SK-N-SH (cell line): ENCODE results near the gene GALNTL6. TPM values are rescaled to one million over a fixed set of nuclear protein-coding genes. Genes with fewer than 3 reads are reported as not detected.

ENCODE experiments used
- CTCF ChIA-PET: fragments of 300-600, 350-600 bp; formaldehyde crosslinking; extraction: SDS; loops from one replicate; lab custom pipeline; 2021; lab: Yijun Ruan, JAX
- POLR2A ChIA-PET: fragments of 350-600 bp; sonication (Branson Sonifier 250); formaldehyde crosslinking; extraction: SDS; loops from one replicate; lab custom pipeline; 2020; ENCODE audit warnings: antibody characterized with exemption, inconsistent platforms; lab: Yijun Ruan, JAX
- DNase-seq: peaks from one replicate; pipeline ENCODE4 v3.0.0; 2012
- H2AFZ ChIP-seq: fragments of 200-600 bp; sonication (generic); 2 replicates; pipeline ENCODE4 v1.8.1; 2016; ENCODE audit warnings: antibody characterized with exemption, mild to moderate bottlenecking, low read depth
- H3F3A ChIP-seq: fragments of 200-600 bp; sonication (generic); replicated peaks from 2 replicates; pipeline ENCODE3; 2016; ENCODE audit warnings: antibody characterized with exemption, mild to moderate bottlenecking; ENCODE audit not compliant: insufficient read depth
- H3K27ac ChIP-seq, 2 experiments: fragments of 200-500 bp in 1 of 2; fragments of 200-600 bp in 1 of 2; sonication (Bioruptor generic) in 1 of 2; sonication (generic), shearing (Covaris generic) in 1 of 2; 2 replicates each; pipeline versions ENCODE4 v1.5.1 to v1.6.1; 2014 to 2016; ENCODE audit warnings: low read depth in 2 of 2, inconsistent platforms in 1 of 2, low read length in 1 of 2, mild to moderate bottlenecking in 1 of 2, mixed read lengths in 1 of 2
- H3K27me3 ChIP-seq: fragments of 200-600 bp; sonication (generic), shearing (Covaris generic); 2 replicates; pipeline ENCODE4 v1.6.1; 2016; ENCODE audit warnings: mixed run types; ENCODE audit not compliant: insufficient read depth
- H3K36me3 ChIP-seq, 2 experiments: fragments of 200-500 bp in 1 of 2; fragments of 200-600 bp in 1 of 2; sonication (Bioruptor generic) in 1 of 2; sonication (generic) in 1 of 2; replicated peaks in 1 of 2; 2 replicates each; pipeline versions ENCODE3 to v1.5.1; 2014 to 2016; ENCODE audit warnings: low read length in 1 of 2, mild to moderate bottlenecking in 1 of 2; ENCODE audit not compliant: insufficient read depth in 2 of 2, control insufficient read depth in 1 of 2
- H3K4me1 ChIP-seq, 2 experiments: fragments of 200-500 bp in 1 of 2; fragments of 200-600 bp in 1 of 2; sonication (Bioruptor generic) in 1 of 2; sonication (generic), shearing (Covaris generic) in 1 of 2; 2 replicates each; pipeline versions ENCODE4 v1.5.1 to v1.6.1; 2014 to 2016; ENCODE audit warnings: low read depth in 1 of 2, low read length in 1 of 2, mixed run types in 1 of 2; ENCODE audit not compliant: insufficient read depth in 2 of 2, control insufficient read depth in 1 of 2
- H3K4me2 ChIP-seq: fragments of 200-600 bp; sonication (generic), shearing (Covaris generic); 2 replicates; pipeline ENCODE4 v1.6.1; 2017; ENCODE audit warnings: mixed run types
- H3K4me3 ChIP-seq, 2 experiments: fragments of 200-500 bp in 1 of 2; fragments of 200-600 bp in 1 of 2; sonication (Bioruptor generic) in 1 of 2; sonication (generic), shearing (Covaris generic) in 1 of 2; 2 replicates each; pipeline versions ENCODE4 v1.5.1 to v1.8.1; 2014 to 2016; ENCODE audit warnings: low read depth in 2 of 2, inconsistent platforms in 1 of 2, low read length in 1 of 2, mild to moderate bottlenecking in 1 of 2, mixed read lengths in 1 of 2, moderate library complexity in 1 of 2
- H3K79me2 ChIP-seq: fragments of 200-600 bp; sonication (generic); 2 replicates; pipeline ENCODE4 v1.8.1; 2017; ENCODE audit warnings: mild to moderate bottlenecking; ENCODE audit not compliant: insufficient read depth
- H3K9ac ChIP-seq: fragments of 200-600 bp; sonication (generic); 2 replicates; pipeline ENCODE4 v1.6.1; 2017; ENCODE audit warnings: mixed run types
- H3K9me2 ChIP-seq: fragments of 200-600 bp; sonication (generic); 2 replicates; pipeline ENCODE4 v1.6.1; 2017; ENCODE audit warnings: mixed run types
- H3K9me3 ChIP-seq: fragments of 200-600 bp; sonication (generic); 2 replicates; pipeline ENCODE4 v1.6.1; 2017; ENCODE audit warnings: mixed run types, mild to moderate bottlenecking, moderate library complexity
- H4K20me1 ChIP-seq: fragments of 200-600 bp; sonication (generic); 2 replicates; pipeline ENCODE4 v1.6.1; 2017; ENCODE audit warnings: mild to moderate bottlenecking, mixed run types; ENCODE audit not compliant: insufficient read depth
- CHD2 ChIP-seq: fragments of 150-350 bp; IDR thresholded peaks from 2 replicates; pipeline ENCODE4 v1.6.1; 2018; ENCODE audit warnings: low read length; ENCODE audit not compliant: partially characterized antibody
- ELF1 ChIP-seq: IDR thresholded peaks from 2 replicates; pipeline ENCODE4 v1.4.0; 2012
- EP300 ChIP-seq, 2 experiments: IDR thresholded peaks; 2 replicates each; pipeline versions ENCODE4 v1.4.0 to v1.6.1; 2012; ENCODE audit warnings: borderline replicate concordance in 1 of 2, low read depth in 1 of 2, low read length in 1 of 2
- FOXJ3 ChIP-seq: sonication (generic); formaldehyde crosslinking; IDR thresholded peaks from 2 replicates; pipeline ENCODE4 v1.5.1; 2020; ENCODE audit warnings: mild to moderate bottlenecking, missing genetic modification reagents
- GABPA ChIP-seq: IDR thresholded peaks from 2 replicates; pipeline ENCODE4 v1.4.0; 2012; ENCODE audit warnings: low read depth, mild to moderate bottlenecking
- JUND ChIP-seq: IDR thresholded peaks from 2 replicates; pipeline ENCODE4 v1.4.0; 2012
- POLR2AphosphoS5 ChIP-seq: IDR thresholded peaks from 2 replicates; pipeline ENCODE4 v1.6.1; 2012; ENCODE audit warnings: low read depth, low read length
- RAD21 ChIP-seq: IDR thresholded peaks from 2 replicates; pipeline ENCODE4 v1.6.1; 2012; ENCODE audit warnings: mild to moderate bottlenecking, low read length
- RCOR1 ChIP-seq: fragments of 150-350 bp; IDR thresholded peaks from 2 replicates; pipeline ENCODE4 v1.6.1; 2017; ENCODE audit warnings: antibody characterized with exemption, low read length
- RFX5 ChIP-seq: IDR thresholded peaks from 2 replicates; pipeline ENCODE4 v1.6.1; 2012; ENCODE audit warnings: mild to moderate bottlenecking, improper control_type of control experiment, low read length
- SMC3 ChIP-seq: IDR thresholded peaks from 2 replicates; pipeline ENCODE4 v1.6.1; 2012; ENCODE audit warnings: low read depth, low read length, improper control_type of control experiment
- TAF1 ChIP-seq: IDR thresholded peaks from 2 replicates; pipeline ENCODE4 v1.6.1; 2012; ENCODE audit warnings: low read depth, mild to moderate bottlenecking, low read length, moderate library complexity, borderline replicate concordance
- TCF12 ChIP-seq: IDR thresholded peaks from 2 replicates; pipeline ENCODE4 v1.4.0; 2012
- WGBS: methylation state at CpG from one replicate; pipeline ENCODE4 v1.1.6; 2017; ENCODE audit warnings: low lambda C conversion rate; 5-methylcytosine and 5-hydroxymethylcytosine counted together
- polyA plus RNA-seq, 3 experiments: library from polyadenylated mRNA; depleted of rRNA; stranded (reverse); fragments of >200 nt; gene quantifications; 2 replicates each; pipeline ENCODE4 v1.2.3, GENCODE V29; 2012
- TF ChIP-seq, protein P1 (sequence below): IDR thresholded peaks from 2 replicates; pipeline ENCODE4 v1.4.0; 2012; ENCODE audit warnings: low read depth, borderline replicate concordance
- TF ChIP-seq, protein P2 (sequence below): fragments of 150-350 bp; IDR thresholded peaks from 2 replicates; pipeline ENCODE4 v1.6.1; 2017; ENCODE audit warnings: antibody characterized with exemption, low read length, low read depth, borderline replicate concordance
- TF ChIP-seq, protein P3 (sequence below): IDR thresholded peaks from 2 replicates; pipeline ENCODE4 v1.4.0; 2012; ENCODE audit warnings: low read depth, borderline replicate concordance

Gene GALNTL6
- polyA plus RNA-seq, 1 of the 3 experiments (the other 2 are of a cell fraction): 0.07 TPM

DNA sequence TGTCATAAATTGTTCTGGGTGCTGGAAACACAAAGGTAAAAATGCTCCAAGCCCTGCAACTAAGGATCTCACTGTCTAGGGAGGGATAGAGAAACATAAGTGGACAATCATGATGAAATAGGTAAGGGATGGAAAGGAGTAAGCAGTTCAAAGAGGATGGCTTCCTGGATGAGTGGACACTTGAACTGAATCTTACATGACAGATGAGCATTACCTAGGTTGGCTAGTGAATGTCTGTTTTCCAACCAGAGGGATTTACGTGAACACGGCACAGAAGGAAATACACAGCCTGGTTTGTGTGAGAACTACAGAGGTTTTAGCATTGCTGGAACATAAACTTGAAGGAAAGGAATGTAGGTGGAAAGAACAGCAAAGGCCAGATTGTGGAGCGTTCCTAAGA, 1205.2 kb downstream of the GALNTL6 start:
- no peaks in the 10 kb centered on the region for H3K9me3 ChIP-seq
- H3K27me3 ChIP-seq: no peaks in the 10 kb centered on the region
- TF ChIP-seq, protein P1, sequence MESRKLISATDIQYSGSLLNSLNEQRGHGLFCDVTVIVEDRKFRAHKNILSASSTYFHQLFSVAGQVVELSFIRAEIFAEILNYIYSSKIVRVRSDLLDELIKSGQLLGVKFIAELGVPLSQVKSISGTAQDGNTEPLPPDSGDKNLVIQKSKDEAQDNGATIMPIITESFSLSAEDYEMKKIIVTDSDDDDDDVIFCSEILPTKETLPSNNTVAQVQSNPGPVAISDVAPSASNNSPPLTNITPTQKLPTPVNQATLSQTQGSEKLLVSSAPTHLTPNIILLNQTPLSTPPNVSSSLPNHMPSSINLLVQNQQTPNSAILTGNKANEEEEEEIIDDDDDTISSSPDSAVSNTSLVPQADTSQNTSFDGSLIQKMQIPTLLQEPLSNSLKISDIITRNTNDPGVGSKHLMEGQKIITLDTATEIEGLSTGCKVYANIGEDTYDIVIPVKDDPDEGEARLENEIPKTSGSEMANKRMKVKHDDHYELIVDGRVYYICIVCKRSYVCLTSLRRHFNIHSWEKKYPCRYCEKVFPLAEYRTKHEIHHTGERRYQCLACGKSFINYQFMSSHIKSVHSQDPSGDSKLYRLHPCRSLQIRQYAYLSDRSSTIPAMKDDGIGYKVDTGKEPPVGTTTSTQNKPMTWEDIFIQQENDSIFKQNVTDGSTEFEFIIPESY: no peak
- TF ChIP-seq JUND (no peak), TAF1 (no peak), CHD2 (no peak), TCF12 (no peak), RFX5 (no peak)
- ChIA-PET CTCF (interaction anchor here (2.2 kb wide), 1 partner anchor 283 kb away, joined by 10 read pairs; no protein-coding TSS in a partner anchor), POLR2A (no interaction called here)
- 88% methylated on average over 3 of the region's 3 CpGs for WGBS
- no peaks in the 10 kb centered on the region for H3K79me2 ChIP-seq
- H3K4me1 ChIP-seq: peaks cover 0 to 18% of the 10 kb centered on the region in 2 experiments; a peak in 1 of 4 replicates
- H2AFZ ChIP-seq: no peak overlapping the region
- H3K36me3 ChIP-seq: no peaks in the 10 kb centered on the region
- H3K27ac ChIP-seq: no peak overlapping the region
- H4K20me1 ChIP-seq: no peaks in the 10 kb centered on the region
- peaks cover 10% of the 10 kb centered on the region for H3F3A ChIP-seq
- no peak for DNase-seq
- H3K9me2 ChIP-seq: no peaks in the 10 kb centered on the region
- no peak overlapping the region for H3K4me3 ChIP-seq
- H3K9ac ChIP-seq: no peak overlapping the region
- no peak overlapping the region for H3K4me2 ChIP-seq

DNA sequence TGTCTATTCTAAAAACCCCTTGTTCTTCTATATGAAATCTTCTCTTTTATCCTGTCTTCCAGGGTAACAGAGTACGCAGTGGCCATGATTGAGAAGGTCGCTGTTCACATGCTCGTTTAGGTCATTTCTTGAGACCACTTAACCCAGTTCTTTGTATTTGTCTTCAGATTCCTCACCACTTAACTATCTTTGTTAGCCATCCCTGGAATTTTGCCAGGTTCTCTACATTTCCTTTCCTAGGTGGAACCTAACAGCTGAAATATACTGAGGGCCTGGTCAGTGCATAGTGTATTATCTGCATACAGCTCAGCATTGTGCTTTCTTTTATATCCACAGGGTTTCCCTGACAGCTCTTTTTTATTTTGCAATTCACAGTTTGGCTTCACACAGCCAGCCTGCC, 1206.5 kb downstream of the GALNTL6 start:
- no peak overlapping the region for H3K4me3 ChIP-seq
- H3K79me2 ChIP-seq: no peaks in the 10 kb centered on the region
- ChIA-PET CTCF (interaction anchor here (1.4 to 2.9 kb wide), 2 partner anchors 8 to 282 kb away, joined by 4 to 22 read pairs; no protein-coding TSS in a partner anchor), POLR2A (no interaction called here)
- no peak overlapping the region for H3K9ac ChIP-seq
- no peaks in the 10 kb centered on the region for H4K20me1 ChIP-seq
- H3K36me3 ChIP-seq: no peaks in the 10 kb centered on the region
- no peaks in the 10 kb centered on the region for H3K9me2 ChIP-seq
- peaks cover 0 to 16% of the 10 kb centered on the region in 2 experiments; a peak in 1 of 4 replicates for H3K4me1 ChIP-seq
- no peaks in the 10 kb centered on the region for H3K27me3 ChIP-seq
- 84% methylated on average over 3 of the region's 3 CpGs for WGBS
- H3K9me3 ChIP-seq: no peaks in the 10 kb centered on the region
- no peak for DNase-seq
- TF ChIP-seq TCF12: no peak
- no peak for TF ChIP-seq GABPA
- TF ChIP-seq CHD2: no peak
- no peak for TF ChIP-seq ELF1
- no peak for TF ChIP-seq POLR2AphosphoS5
- no peak for TF ChIP-seq RAD21
- no peak for TF ChIP-seq RCOR1
- TF ChIP-seq, protein P1: no peak
- TF ChIP-seq SMC3: no peak
- no peak for TF ChIP-seq EP300 (IDR thresholded peaks at IDR 0.05; ENCODE audit: borderline replicate concordance in 1 of 2, low read depth in 1 of 2, low read length in 1 of 2)
- TF ChIP-seq, protein P2, sequence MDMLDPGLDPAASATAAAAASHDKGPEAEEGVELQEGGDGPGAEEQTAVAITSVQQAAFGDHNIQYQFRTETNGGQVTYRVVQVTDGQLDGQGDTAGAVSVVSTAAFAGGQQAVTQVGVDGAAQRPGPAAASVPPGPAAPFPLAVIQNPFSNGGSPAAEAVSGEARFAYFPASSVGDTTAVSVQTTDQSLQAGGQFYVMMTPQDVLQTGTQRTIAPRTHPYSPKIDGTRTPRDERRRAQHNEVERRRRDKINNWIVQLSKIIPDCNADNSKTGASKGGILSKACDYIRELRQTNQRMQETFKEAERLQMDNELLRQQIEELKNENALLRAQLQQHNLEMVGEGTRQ: no peak
- no peak for TF ChIP-seq TAF1
- no peak for TF ChIP-seq FOXJ3 (CRISPR knock-in tag)
- TF ChIP-seq, protein P3, sequence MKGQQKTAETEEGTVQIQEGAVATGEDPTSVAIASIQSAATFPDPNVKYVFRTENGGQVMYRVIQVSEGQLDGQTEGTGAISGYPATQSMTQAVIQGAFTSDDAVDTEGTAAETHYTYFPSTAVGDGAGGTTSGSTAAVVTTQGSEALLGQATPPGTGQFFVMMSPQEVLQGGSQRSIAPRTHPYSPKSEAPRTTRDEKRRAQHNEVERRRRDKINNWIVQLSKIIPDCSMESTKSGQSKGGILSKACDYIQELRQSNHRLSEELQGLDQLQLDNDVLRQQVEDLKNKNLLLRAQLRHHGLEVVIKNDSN: no peak
- no peaks in the 10 kb centered on the region for H3F3A ChIP-seq
- H3K4me2 ChIP-seq: no peak overlapping the region
- no peak overlapping the region for H2AFZ ChIP-seq
- H3K27ac ChIP-seq: no peak overlapping the region
